Heart left ventricle (tissue), 16 donors: Measurements from ENCODE around the gene ANXA3. TPM values are rescaled to one million over a fixed set of nuclear protein-coding genes. Genes with fewer than 3 reads are reported as not detected.

ENCODE experiments used
- ATAC-seq, 4 donors: fragments of 200-7000 bp; cut with Tn5 transposase; one replicate each; pipeline ENCODE4 v1.9.1; 2020 to 2022; ENCODE audit warnings: moderate library complexity in 4 of 4, mild to moderate bottlenecking in 3 of 4, moderate number of reproducible peaks in 1 of 4
- DNase-seq, 5 donors: peaks; one replicate each; pipeline ENCODE4 v3.0.0-alpha.2; 2020
- H3K27ac ChIP-seq, 12 donors: fragments of 200-600 bp; sonication (generic) in 4 of 12; one replicate each; pipeline versions ENCODE4 v1.5.0 to v1.8.0; 2016 to 2022; ENCODE audit warnings: mild to moderate bottlenecking in 2 of 12
- H3K27me3 ChIP-seq, 9 donors: fragments of 200-600 bp; sonication (generic) in 2 of 9; one replicate each; pipeline versions ENCODE4 v1.5.1 to v1.8.0; 2016 to 2022; ENCODE audit warnings: mild to moderate bottlenecking in 3 of 9
- H3K36me3 ChIP-seq, 9 donors: fragments of 200-600 bp; sonication (generic) in 2 of 9; one replicate each; pipeline versions ENCODE4 v1.5.0 to v1.8.0; 2018 to 2022; ENCODE audit warnings: mild to moderate bottlenecking in 2 of 9
- H3K4me1 ChIP-seq, 12 donors: fragments of 200-600 bp; sonication (generic) in 4 of 12; one replicate each; pipeline versions ENCODE4 v1.5.0 to v1.8.0; 2016 to 2022; ENCODE audit warnings: mild to moderate bottlenecking in 3 of 12
- H3K4me3 ChIP-seq, 12 donors: fragments of 200-600 bp; sonication (generic) in 4 of 12; one replicate each; pipeline versions ENCODE4 v1.5.0 to v1.8.0; 2017 to 2022; ENCODE audit warnings: mild to moderate bottlenecking in 9 of 12, moderate library complexity in 4 of 12
- H3K9me3 ChIP-seq, 12 donors: fragments of 200-600 bp; sonication (generic) in 4 of 12; one replicate each; pipeline versions ENCODE4 v1.5.0 to v1.8.0; 2016 to 2022; ENCODE audit warnings: mild to moderate bottlenecking in 1 of 12
- POLR2A ChIP-seq, 2 donors: fragments of 450-650 bp; IDR thresholded peaks; one replicate each; pipeline ENCODE4 v1.6.1; 2017; ENCODE audit warnings: antibody characterized with exemption in 2 of 2, mild to moderate bottlenecking in 2 of 2, moderate library complexity in 2 of 2
- WGBS, 4 donors: extraction: QIAGEN DNeasy Blood & Tissue Kit in 2 of 4; methylation state at CpG; one replicate each; pipeline versions ENCODE4 v1.1.5 to v1.1.7; 2013 to 2018; 5-methylcytosine and 5-hydroxymethylcytosine counted together
- intact Hi-C, 10 donors: fragments of 100-400 bp; cut with DNase I; formaldehyde crosslinking; loops; one replicate each; pipeline versions ENCODE4 v1.11.1 to v1.14.2; 2022
- polyA plus RNA-seq, 2 donors: library from polyadenylated mRNA; stranded (reverse); fragments of 200-250 nt; gene quantifications; one replicate each; pipeline ENCODE4 v1.2.3, GENCODE V29; 2013
- total RNA-seq, 9 donors: library from RNA; depleted of rRNA in 2 of 9; stranded (reverse); fragments of >200 nt in 2 of 9; fragmentation: NEBNext Ultra II Directional in 3 of 9; extraction: Animal tissue kit (Norgen Biotek cat#: 25700) in 3 of 9; gene quantifications; one replicate each; pipeline versions ENCODE4 v1.1.0 to v1.2.4, GENCODE V29; 2016 to 2023
- TF ChIP-seq, protein P1 (sequence below), 12 donors: fragments of 200-600 bp; sonication (generic) in 4 of 12; IDR thresholded peaks; one replicate each; pipeline versions ENCODE4 v1.5.0 to v1.8.0; 2018 to 2022; ENCODE audit warnings: antibody characterized with exemption in 12 of 12, mild to moderate bottlenecking in 5 of 12
- donor health status: ischemic (EF 13 %, LVEDD 7.1; RV severe dilation, severe dysfunction).
- donor health status: healthy with polysubstance abuse.
- donor health status: DM: no; HTN: yes; CAD: no.
- donor health status: DM: no; HTN: no; CAD: no.
- donor health status: ischemic (EF 25% LVEDD 6.9; RV normal size, moderate dysfunction).
- donor health status: ischemic (EF 25% LVEDD 5.7; RV mildly dilated, moderate dysfunction).
- donor health status: healthy.
- donor health status: DM: yes; HTN: yes; CAD: no.
- donor health status: ischemic (EF 35%, LVEDD 5.7; RV mildly dilated, moderate dysfunction).
- donor health status: nonischemic (EF 11% LVEDD 7.7; RV severe dilation, severe dysfunction).
- donor health status: DM: yes; HTN: yes; CAD: no.
- donor health status: PGD.
- donor health status: ischemic (EF 29% LVEDD 5.4; RV normal size, mild dysfunction).
- donor health status: nonischemic (EF 23%, LVEDD 6.1; RV moderate dilation, normal function).

Gene ANXA3
- total and polyA plus RNA-seq, 11 donors, result 12.9 to 119 (median 28.7) TPM

DNA sequence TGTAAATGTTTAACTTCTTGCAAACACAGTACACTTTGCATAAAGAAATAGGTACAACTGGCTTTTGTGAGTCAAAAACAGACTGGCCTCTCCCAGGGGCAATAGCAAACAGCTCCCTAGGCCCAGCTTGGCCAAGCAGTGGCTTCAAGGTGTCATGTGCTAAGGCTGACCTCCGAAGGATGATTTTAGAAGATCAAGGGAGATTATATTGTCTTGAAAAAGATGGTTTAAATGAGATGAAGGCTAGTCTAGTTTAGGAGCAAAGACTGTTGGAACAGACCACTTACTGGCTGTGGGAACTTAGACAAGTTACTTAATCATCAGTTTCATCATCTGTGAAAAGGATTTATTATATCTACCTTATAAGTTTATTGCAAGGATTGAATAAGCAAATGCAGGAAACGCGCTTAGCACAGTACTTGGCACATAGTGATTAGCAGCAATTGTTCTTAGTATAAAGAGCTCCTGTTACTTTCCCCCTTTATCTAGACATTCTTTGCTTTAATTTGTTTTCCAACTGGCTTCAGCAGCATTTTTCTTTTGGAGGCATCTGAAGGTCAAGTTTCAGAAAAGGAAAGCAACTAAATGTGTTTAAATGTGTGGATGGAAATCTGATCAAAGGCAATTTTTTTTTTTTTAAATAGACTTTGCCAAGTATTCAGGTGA, 17.2 kb downstream of the ANXA3 start:
- no peak for DNase-seq
- 54 to 66% (median 55%) methylated on average over 3 of the region's 3 CpGs for WGBS, 4 donors
- H3K27ac ChIP-seq, result peak overlapping the region in 11 of 12 donors; percentile 7 to 70 (median 63)
- peak in 2 of 4 donors; percentile 28 to 42 for ATAC-seq
- peaks cover 0 to 10% (median 0%) of the 10 kb centered on the region in 9 donors for H3K36me3 ChIP-seq
- no peak for TF ChIP-seq POLR2A (IDR thresholded peaks at IDR 0.05)
- TF ChIP-seq, protein P1, sequence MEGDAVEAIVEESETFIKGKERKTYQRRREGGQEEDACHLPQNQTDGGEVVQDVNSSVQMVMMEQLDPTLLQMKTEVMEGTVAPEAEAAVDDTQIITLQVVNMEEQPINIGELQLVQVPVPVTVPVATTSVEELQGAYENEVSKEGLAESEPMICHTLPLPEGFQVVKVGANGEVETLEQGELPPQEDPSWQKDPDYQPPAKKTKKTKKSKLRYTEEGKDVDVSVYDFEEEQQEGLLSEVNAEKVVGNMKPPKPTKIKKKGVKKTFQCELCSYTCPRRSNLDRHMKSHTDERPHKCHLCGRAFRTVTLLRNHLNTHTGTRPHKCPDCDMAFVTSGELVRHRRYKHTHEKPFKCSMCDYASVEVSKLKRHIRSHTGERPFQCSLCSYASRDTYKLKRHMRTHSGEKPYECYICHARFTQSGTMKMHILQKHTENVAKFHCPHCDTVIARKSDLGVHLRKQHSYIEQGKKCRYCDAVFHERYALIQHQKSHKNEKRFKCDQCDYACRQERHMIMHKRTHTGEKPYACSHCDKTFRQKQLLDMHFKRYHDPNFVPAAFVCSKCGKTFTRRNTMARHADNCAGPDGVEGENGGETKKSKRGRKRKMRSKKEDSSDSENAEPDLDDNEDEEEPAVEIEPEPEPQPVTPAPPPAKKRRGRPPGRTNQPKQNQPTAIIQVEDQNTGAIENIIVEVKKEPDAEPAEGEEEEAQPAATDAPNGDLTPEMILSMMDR (IDR thresholded peaks at IDR 0.05), result no peak
- H3K4me3 ChIP-seq, result peak overlapping the region in 3 of 12 donors; percentile 1 to 10 (median 1)
- no peaks in the 10 kb centered on the region for H3K27me3 ChIP-seq
- peaks cover 0 to 39% (median 16%) of the 10 kb centered on the region in 12 donors for H3K4me1 ChIP-seq
- intact Hi-C loops, result no loop called here
- H3K9me3 ChIP-seq, result no peaks in the 10 kb centered on the region

DNA sequence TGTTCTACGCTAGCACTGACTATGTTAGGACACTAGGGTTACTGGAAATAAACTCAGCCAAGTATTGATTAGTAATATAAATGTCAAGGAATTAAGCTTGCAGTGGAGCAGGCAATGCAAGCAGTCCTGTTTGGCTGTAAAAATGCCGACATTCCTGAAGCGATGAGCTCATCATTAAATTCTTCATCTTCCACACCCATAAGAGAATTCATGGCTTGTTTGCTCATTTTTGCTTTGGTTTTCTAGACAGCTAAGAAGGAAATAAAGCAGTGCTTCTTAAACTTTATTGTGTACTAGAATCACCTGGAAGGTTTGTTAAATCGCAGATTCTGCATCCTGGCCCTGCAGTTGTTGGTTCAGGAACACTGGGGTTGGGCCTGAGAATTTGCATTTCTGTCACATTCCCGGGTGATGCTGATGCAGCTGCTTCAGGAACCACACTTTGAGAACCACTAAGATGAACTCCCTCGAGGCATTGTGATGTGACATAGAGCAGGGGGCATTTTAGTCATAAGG, 17.8 kb downstream of the ANXA3 start:
- intact Hi-C loops, result no loop called here
- H3K9me3 ChIP-seq, result no peaks in the 10 kb centered on the region
- TF ChIP-seq, protein P1 (IDR thresholded peaks at IDR 0.05), result no peak
- no peak for TF ChIP-seq POLR2A (IDR thresholded peaks at IDR 0.05)
- ATAC-seq, result peak in 2 of 4 donors; percentile 65 to 81
- no peaks in the 10 kb centered on the region for H3K27me3 ChIP-seq
- no peak for DNase-seq
- peaks cover 0 to 10% (median 0%) of the 10 kb centered on the region in 9 donors for H3K36me3 ChIP-seq
- peak overlapping the region in 3 of 12 donors; percentile 1 to 10 (median 1) for H3K4me3 ChIP-seq
- H3K4me1 ChIP-seq, result peaks cover 0 to 35% (median 15%) of the 10 kb centered on the region in 12 donors
- peak overlapping the region in 11 of 12 donors; percentile 7 to 70 (median 63) for H3K27ac ChIP-seq
- 44 to 59% (median 58%) methylated on average over 6 of the region's 6 CpGs for WGBS, 4 donors

DNA sequence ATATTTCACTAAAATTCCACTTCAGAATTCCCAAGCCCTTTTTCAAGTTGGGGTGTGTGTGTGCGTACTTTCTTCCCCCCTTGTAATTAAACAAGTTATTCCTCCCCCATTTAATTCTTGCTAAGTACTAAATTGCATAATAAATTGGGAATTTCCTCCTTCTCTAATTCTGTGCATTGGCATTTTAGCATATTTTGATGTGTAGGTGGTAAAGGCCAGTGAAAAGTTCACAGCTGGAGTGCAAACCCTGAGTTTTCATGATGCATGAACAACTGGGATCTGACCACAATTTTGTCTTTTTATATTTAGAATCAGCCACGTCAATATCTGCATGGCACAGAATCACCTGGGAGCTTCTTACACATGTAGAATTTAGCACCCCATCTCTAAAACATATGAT, 18.5 kb downstream of the ANXA3 start:
- intact Hi-C loops, result no loop called here
- H3K36me3 ChIP-seq, result peaks cover 0 to 10% (median 0%) of the 10 kb centered on the region in 9 donors
- no peak for TF ChIP-seq POLR2A (IDR thresholded peaks at IDR 0.05)
- TF ChIP-seq, protein P1 (IDR thresholded peaks at IDR 0.05), result no peak
- peaks cover 0 to 34% (median 14%) of the 10 kb centered on the region in 12 donors for H3K4me1 ChIP-seq
- WGBS, 4 donors, result 70 to 89% (median 81%) methylated on average over 2 of the region's 2 CpGs
- ATAC-seq (no peak), DNase-seq (no peak)
- H3K27me3 ChIP-seq, result no peaks in the 10 kb centered on the region
- no peaks in the 10 kb centered on the region for H3K9me3 ChIP-seq
- H3K27ac ChIP-seq, result peak overlapping the region in 5 of 12 donors; percentile 63 to 69 (median 65)
- H3K4me3 ChIP-seq, result no peak overlapping the region

GRCh38 chr4:78571804-78572203, 20.2 kb downstream of the ANXA3 start:
- WGBS, 4 donors, result 93 to 98% (median 96%) methylated on average over 1 of the region's 1 CpG
- DNase-seq, result no peak
- no peak for ATAC-seq
- H3K36me3 ChIP-seq, result peaks cover 0 to 14% (median 0%) of the 10 kb centered on the region in 9 donors
- intact Hi-C loops, result no loop called here
- H3K4me3 ChIP-seq, result no peak overlapping the region
- TF ChIP-seq POLR2A (IDR thresholded peaks at IDR 0.05), result no peak
- TF ChIP-seq, protein P1 (IDR thresholded peaks at IDR 0.05), result no peak
- no peaks in the 10 kb centered on the region for H3K9me3 ChIP-seq
- peaks cover 0 to 30% (median 9%) of the 10 kb centered on the region in 12 donors for H3K4me1 ChIP-seq
- H3K27me3 ChIP-seq, result no peaks in the 10 kb centered on the region
- H3K27ac ChIP-seq, result no peak overlapping the region
